ENCODE measurements around the gene CHD9NB. TPM values are rescaled to one million over a fixed set of nuclear protein-coding genes. Genes with fewer than 3 reads are reported as not detected.
A peak's percentile ranks its signal among the peaks of the same experiment; 100 is the strongest.

CHD9NB gene
- total and polyA plus RNA-seq, 10 of the 15 experiments (the other 5 are each of a cell fraction or from before 2014, with no cell fraction given) = 0.14 to 1.6 (median 0.73) TPM

DNA sequence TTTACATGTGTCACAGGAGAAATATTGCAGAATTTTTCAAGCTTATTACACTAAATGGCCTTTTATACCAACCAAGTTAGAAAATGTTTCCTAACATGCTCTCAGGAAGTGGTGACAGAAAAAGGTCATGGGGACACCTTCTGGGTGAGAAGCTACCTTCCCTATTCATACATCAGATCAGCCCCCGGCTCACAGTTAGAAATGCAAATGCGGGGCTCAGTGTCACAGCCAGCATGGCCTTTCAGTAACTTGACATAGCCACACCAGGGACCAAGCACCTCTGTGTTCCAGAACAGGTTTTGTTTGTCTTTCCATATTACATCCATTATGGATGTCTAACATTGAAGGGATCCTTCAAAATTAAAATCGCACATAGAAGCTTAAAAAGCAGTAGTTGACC, 59.5 kb downstream of the CHD9NB start:
- no peak overlapping the region for H3K9ac ChIP-seq (ENCODE audit: control insufficient read depth, insufficient read depth, low read length)
- in situ Hi-C loops (cut with MboI) (no loop called here), intact Hi-C loops (cut with micrococcal nuclease; ENCODE audit: unreplicated experiment) (no loop called here)
- H3K27ac ChIP-seq (ENCODE audit: control insufficient read depth, insufficient read depth) = no peak overlapping the region
- ChIA-PET RAD21 (ENCODE audit: unreplicated experiment) (interaction anchor here (0.9 kb wide), 1 partner anchor 13 kb away, joined by 4 read pairs; no protein-coding TSS in a partner anchor), POLR2A (no interaction called here), SMC1A (ENCODE audit: uncharacterized antibody, unreplicated experiment) (interaction anchor here (0.7 kb wide), 1 partner anchor 22 kb away, joined by 3 read pairs; no protein-coding TSS in a partner anchor), CTCF (interaction anchor here (1.0 kb wide), 1 partner anchor 81 kb away, joined by 4 read pairs; no protein-coding TSS in a partner anchor)
- H2AFZ ChIP-seq (ENCODE audit: control insufficient read depth, low read depth, low read length) = no peak overlapping the region
- H3K4me1 ChIP-seq (ENCODE audit: control insufficient read depth, insufficient read depth, low read length) = no peaks in the 10 kb centered on the region
- DNase-seq (ENCODE audit: low read depth, low spot score) (no peak), FAIRE-seq (no peak), ATAC-seq (peak; percentile 24; the same call in 1 of the 3 replicates)
- no peaks in the 10 kb centered on the region for H4K20me1 ChIP-seq (ENCODE audit: control insufficient read depth, insufficient read depth)
- WGBS (ENCODE audit: insufficient coverage, insufficient replicate concordance, low lambda C conversion rate, missing lambda C conversion rate) = 11% methylated on average over 3 of the region's 3 CpGs
- no TSS peak for BruUV-seq (replicated peaks)
- no peak overlapping the region for H3K4me2 ChIP-seq (ENCODE audit: control insufficient read depth, insufficient read depth)
- H3K79me2 ChIP-seq (ENCODE audit: control insufficient read depth, insufficient read depth, low read length) = no peaks in the 10 kb centered on the region
- H3K36me3 ChIP-seq (ENCODE audit: control insufficient read depth in 2 of 2, insufficient read depth in 2 of 2, low read length in 1 of 2) = no peaks in the 10 kb centered on the region
- H3K4me3 ChIP-seq = no peak overlapping the region
- H3K27me3 ChIP-seq (replicated peaks in 1 of 2; ENCODE audit: control insufficient read depth in 2 of 2, insufficient read depth in 2 of 2, low read length in 1 of 2) = no peaks in the 10 kb centered on the region
- H3K9me3 ChIP-seq (replicated peaks; ENCODE audit: control insufficient read depth, insufficient read depth, low read length) = no peaks in the 10 kb centered on the region
- TF ChIP-seq, protein P1, sequence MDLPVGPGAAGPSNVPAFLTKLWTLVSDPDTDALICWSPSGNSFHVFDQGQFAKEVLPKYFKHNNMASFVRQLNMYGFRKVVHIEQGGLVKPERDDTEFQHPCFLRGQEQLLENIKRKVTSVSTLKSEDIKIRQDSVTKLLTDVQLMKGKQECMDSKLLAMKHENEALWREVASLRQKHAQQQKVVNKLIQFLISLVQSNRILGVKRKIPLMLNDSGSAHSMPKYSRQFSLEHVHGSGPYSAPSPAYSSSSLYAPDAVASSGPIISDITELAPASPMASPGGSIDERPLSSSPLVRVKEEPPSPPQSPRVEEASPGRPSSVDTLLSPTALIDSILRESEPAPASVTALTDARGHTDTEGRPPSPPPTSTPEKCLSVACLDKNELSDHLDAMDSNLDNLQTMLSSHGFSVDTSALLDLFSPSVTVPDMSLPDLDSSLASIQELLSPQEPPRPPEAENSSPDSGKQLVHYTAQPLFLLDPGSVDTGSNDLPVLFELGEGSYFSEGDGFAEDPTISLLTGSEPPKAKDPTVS (IDR thresholded peaks at IDR 0.05; ENCODE audit: low read depth, low read length) = no peak
- TF ChIP-seq, protein P2, sequence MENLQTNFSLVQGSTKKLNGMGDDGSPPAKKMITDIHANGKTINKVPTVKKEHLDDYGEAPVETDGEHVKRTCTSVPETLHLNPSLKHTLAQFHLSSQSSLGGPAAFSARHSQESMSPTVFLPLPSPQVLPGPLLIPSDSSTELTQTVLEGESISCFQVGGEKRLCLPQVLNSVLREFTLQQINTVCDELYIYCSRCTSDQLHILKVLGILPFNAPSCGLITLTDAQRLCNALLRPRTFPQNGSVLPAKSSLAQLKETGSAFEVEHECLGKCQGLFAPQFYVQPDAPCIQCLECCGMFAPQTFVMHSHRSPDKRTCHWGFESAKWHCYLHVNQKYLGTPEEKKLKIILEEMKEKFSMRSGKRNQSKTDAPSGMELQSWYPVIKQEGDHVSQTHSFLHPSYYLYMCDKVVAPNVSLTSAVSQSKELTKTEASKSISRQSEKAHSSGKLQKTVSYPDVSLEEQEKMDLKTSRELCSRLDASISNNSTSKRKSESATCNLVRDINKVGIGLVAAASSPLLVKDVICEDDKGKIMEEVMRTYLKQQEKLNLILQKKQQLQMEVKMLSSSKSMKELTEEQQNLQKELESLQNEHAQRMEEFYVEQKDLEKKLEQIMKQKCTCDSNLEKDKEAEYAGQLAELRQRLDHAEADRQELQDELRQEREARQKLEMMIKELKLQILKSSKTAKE (IDR thresholded peaks at IDR 0.05; ENCODE audit: low read depth, poor library complexity, severe bottlenecking) = no peak
- no peak for TF ChIP-seq MTA3 (IDR thresholded peaks at IDR 0.05; ENCODE audit: borderline replicate concordance, low read length)
- TF ChIP-seq KDM1A (IDR thresholded peaks at IDR 0.05; ENCODE audit: borderline replicate concordance) = no peak
- TF ChIP-seq, protein P3, sequence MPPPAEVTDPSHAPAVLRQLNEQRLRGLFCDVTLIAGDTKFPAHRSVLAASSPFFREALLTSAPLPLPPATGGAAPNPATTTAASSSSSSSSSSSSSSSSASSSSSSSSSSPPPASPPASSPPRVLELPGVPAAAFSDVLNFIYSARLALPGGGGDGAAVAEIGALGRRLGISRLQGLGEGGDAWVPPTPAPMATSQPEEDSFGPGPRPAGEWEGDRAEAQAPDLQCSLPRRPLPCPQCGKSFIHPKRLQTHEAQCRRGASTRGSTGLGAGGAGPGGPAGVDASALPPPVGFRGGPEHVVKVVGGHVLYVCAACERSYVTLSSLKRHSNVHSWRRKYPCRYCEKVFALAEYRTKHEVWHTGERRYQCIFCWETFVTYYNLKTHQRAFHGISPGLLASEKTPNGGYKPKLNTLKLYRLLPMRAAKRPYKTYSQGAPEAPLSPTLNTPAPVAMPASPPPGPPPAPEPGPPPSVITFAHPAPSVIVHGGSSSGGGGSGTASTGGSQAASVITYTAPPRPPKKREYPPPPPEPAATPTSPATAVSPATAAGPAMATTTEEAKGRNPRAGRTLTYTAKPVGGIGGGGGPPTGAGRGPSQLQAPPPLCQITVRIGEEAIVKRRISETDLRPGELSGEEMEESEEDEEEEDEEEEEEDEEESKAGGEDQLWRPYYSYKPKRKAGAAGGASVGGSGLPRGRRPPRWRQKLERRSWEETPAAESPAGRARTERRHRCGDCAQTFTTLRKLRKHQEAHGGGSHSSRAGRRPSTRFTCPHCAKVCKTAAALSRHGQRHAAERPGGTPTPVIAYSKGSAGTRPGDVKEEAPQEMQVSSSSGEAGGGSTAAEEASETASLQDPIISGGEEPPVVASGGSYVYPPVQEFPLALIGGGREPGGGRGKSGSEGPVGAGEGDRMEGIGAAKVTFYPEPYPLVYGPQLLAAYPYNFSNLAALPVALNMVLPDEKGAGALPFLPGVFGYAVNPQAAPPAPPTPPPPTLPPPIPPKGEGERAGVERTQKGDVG (CRISPR knock-in tag; IDR thresholded peaks at IDR 0.05) = no peak
- TF ChIP-seq, protein P4, sequence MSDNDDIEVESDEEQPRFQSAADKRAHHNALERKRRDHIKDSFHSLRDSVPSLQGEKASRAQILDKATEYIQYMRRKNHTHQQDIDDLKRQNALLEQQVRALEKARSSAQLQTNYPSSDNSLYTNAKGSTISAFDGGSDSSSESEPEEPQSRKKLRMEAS (IDR thresholded peaks at IDR 0.05; ENCODE audit: low read depth, low read length) = no peak
- no peak for TF ChIP-seq SREBF2 (IDR thresholded peaks at IDR 0.05; ENCODE audit: low read length)
- no peak for TF ChIP-seq SPI1 (IDR thresholded peaks at IDR 0.05; ENCODE audit: borderline replicate concordance, insufficient read depth, low read depth, low read length)
- TF ChIP-seq MXI1 (IDR thresholded peaks at IDR 0.05; ENCODE audit: low read depth, low read length) = no peak
- TF ChIP-seq BACH1 (IDR thresholded peaks at IDR 0.05; ENCODE audit: borderline replicate concordance) = no peak
- TF ChIP-seq, protein P5, sequence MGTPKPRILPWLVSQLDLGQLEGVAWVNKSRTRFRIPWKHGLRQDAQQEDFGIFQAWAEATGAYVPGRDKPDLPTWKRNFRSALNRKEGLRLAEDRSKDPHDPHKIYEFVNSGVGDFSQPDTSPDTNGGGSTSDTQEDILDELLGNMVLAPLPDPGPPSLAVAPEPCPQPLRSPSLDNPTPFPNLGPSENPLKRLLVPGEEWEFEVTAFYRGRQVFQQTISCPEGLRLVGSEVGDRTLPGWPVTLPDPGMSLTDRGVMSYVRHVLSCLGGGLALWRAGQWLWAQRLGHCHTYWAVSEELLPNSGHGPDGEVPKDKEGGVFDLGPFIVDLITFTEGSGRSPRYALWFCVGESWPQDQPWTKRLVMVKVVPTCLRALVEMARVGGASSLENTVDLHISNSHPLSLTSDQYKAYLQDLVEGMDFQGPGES (IDR thresholded peaks at IDR 0.05) = no peak
- TF ChIP-seq, protein P6, sequence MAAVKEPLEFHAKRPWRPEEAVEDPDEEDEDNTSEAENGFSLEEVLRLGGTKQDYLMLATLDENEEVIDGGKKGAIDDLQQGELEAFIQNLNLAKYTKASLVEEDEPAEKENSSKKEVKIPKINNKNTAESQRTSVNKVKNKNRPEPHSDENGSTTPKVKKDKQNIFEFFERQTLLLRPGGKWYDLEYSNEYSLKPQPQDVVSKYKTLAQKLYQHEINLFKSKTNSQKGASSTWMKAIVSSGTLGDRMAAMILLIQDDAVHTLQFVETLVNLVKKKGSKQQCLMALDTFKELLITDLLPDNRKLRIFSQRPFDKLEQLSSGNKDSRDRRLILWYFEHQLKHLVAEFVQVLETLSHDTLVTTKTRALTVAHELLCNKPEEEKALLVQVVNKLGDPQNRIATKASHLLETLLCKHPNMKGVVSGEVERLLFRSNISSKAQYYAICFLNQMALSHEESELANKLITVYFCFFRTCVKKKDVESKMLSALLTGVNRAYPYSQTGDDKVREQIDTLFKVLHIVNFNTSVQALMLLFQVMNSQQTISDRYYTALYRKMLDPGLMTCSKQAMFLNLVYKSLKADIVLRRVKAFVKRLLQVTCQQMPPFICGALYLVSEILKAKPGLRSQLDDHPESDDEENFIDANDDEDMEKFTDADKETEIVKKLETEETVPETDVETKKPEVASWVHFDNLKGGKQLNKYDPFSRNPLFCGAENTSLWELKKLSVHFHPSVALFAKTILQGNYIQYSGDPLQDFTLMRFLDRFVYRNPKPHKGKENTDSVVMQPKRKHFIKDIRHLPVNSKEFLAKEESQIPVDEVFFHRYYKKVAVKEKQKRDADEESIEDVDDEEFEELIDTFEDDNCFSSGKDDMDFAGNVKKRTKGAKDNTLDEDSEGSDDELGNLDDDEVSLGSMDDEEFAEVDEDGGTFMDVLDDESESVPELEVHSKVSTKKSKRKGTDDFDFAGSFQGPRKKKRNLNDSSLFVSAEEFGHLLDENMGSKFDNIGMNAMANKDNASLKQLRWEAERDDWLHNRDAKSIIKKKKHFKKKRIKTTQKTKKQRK (IDR thresholded peaks at IDR 0.05; ENCODE audit: low read depth, low read length) = no peak

Measured in GM12878 (cell line).